ENCODE data around the gene VMO1. TPM values are rescaled to one million over a fixed set of nuclear protein-coding genes. Genes with fewer than 3 reads are reported as not detected.

VMO1 gene
- total RNA-seq, 2 donors from 2014 or later = 3.9 TPM; not detected in 1

- Histone ChIP-seq H3K9me3 (no peaks in the 10 kb centered on the region), H3K4me1 (no peaks in the 10 kb centered on the region), H3K4me3 (no peak overlapping the region), H3K36me3 (no peaks in the 10 kb centered on the region), H3K27ac (no peak overlapping the region), H3K27me3 (no peaks in the 10 kb centered on the region)
- TF ChIP-seq, protein P1, sequence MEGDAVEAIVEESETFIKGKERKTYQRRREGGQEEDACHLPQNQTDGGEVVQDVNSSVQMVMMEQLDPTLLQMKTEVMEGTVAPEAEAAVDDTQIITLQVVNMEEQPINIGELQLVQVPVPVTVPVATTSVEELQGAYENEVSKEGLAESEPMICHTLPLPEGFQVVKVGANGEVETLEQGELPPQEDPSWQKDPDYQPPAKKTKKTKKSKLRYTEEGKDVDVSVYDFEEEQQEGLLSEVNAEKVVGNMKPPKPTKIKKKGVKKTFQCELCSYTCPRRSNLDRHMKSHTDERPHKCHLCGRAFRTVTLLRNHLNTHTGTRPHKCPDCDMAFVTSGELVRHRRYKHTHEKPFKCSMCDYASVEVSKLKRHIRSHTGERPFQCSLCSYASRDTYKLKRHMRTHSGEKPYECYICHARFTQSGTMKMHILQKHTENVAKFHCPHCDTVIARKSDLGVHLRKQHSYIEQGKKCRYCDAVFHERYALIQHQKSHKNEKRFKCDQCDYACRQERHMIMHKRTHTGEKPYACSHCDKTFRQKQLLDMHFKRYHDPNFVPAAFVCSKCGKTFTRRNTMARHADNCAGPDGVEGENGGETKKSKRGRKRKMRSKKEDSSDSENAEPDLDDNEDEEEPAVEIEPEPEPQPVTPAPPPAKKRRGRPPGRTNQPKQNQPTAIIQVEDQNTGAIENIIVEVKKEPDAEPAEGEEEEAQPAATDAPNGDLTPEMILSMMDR (IDR thresholded peaks at IDR 0.05) = no peak
- DNase-seq (ENCODE audit: low spot score) = no peak
These were observed 19.4 kb downstream of the VMO1 start for GRCh38 chr17:4766723-4767122.

DNA sequence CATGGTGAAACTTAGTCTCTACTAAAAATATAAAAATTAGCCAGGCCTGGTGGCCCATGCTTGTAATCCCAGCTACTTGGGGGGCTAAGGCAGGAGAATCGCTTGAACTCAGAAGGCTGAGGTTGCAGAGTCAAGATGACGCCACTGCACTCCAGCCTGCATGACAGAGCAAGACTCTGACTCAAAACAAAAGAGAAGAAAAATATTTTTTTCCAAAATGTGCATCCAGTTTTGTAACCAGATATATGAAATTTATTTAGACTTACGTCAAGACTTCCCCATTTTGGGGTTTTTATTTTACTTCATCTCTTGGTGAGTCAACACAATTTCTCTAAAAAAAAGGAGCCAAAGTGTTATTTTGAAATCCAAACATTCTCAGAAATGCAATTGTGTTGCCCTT, 20.0 kb downstream of the VMO1 start:
- no peak for DNase-seq (ENCODE audit: low spot score)

GRCh38 chr17:4764595-4764994, 21.6 kb downstream of the VMO1 start:
- no peak for DNase-seq (ENCODE audit: low spot score)
- H3K4me1 ChIP-seq = no peaks in the 10 kb centered on the region
- H3K36me3 ChIP-seq = no peaks in the 10 kb centered on the region
- no peaks in the 10 kb centered on the region for H3K27me3 ChIP-seq
- no peak overlapping the region for H3K4me3 ChIP-seq
- H3K9me3 ChIP-seq = no peaks in the 10 kb centered on the region
- TF ChIP-seq, protein P1 (IDR thresholded peaks at IDR 0.05) = no peak
- H3K27ac ChIP-seq = no peak overlapping the region

More for the DNA sequence above, 20.0 kb downstream of the VMO1 start:
- no peak overlapping the region for H3K4me3 ChIP-seq
- TF ChIP-seq, protein P1 (IDR thresholded peaks at IDR 0.05) = no peak
- peak overlapping the region; percentile 10 to 14 for H3K27ac ChIP-seq
- no peaks in the 10 kb centered on the region for H3K27me3 ChIP-seq
- no peaks in the 10 kb centered on the region for H3K36me3 ChIP-seq
- H3K4me1 ChIP-seq = no peaks in the 10 kb centered on the region
- no peaks in the 10 kb centered on the region for H3K9me3 ChIP-seq

GRCh38 chr17:4759776-4760236, 26.4 kb downstream of the VMO1 start:
- Histone ChIP-seq H3K9me3 (no peaks in the 10 kb centered on the region), H3K27me3 (no peaks in the 10 kb centered on the region), H3K27ac (no peak overlapping the region), H3K4me3 (no peak overlapping the region), H3K36me3 (no peaks in the 10 kb centered on the region), H3K4me1 (no peaks in the 10 kb centered on the region)
- no peak for DNase-seq (ENCODE audit: low spot score)
- TF ChIP-seq, protein P1 (IDR thresholded peaks at IDR 0.05) = no peak

DNA sequence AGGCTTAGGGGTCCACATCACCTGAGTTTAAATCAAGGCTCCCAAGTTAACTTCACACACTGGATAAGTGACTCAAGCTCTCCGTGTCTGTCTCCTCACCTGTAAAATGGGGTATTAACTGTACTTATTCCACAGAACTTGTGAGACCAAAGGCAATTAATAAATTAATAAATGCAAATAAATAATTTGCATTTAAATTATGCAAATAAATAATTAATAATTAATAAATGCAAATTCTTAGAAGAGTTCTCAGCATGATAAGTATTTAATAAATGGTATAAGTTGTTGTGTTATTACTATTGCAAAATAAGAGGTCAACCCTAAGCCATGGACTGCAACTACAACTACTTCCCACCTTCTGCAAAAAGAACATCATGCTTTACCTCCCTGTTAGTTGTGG, 32.8 kb downstream of the VMO1 start:
- no peaks in the 10 kb centered on the region for H3K36me3 ChIP-seq
- TF ChIP-seq, protein P1 (IDR thresholded peaks at IDR 0.05) = no peak
- no peak for DNase-seq (ENCODE audit: low spot score)
- no peaks in the 10 kb centered on the region for H3K9me3 ChIP-seq
- H3K4me1 ChIP-seq = peaks cover 0 to under 1% of the 10 kb centered on the region in 2 donors
- no peaks in the 10 kb centered on the region for H3K27me3 ChIP-seq
- no peak overlapping the region for H3K27ac ChIP-seq
- no peak overlapping the region for H3K4me3 ChIP-seq

DNA sequence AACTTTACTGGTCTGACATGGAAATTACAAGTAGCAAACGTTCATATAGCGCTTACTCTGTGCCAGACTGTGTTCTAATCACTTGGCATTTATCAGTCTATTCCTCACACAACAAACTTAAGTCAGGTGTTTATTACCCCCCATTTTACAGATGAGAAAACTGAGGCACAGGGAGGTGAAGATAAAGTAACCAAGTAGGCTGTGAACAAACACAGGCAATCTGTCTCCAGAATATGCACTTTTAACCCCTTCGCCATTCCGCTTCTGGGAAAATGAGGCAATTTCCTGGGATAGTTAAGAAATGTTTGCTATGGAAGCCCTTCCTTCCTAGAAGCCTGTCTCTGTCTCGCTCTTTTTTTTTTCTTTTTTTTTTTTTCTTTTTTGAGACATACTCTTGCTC, 34.2 kb downstream of the VMO1 start:
- TF ChIP-seq, protein P1 (IDR thresholded peaks at IDR 0.05) = no peak
- no peaks in the 10 kb centered on the region for H3K27me3 ChIP-seq
- DNase-seq (ENCODE audit: low spot score) = no peak
- H3K36me3 ChIP-seq = no peaks in the 10 kb centered on the region
- H3K4me1 ChIP-seq = peaks cover 0 to 10% of the 10 kb centered on the region in 2 donors
- no peaks in the 10 kb centered on the region for H3K9me3 ChIP-seq
- no peak overlapping the region for H3K4me3 ChIP-seq
- no peak overlapping the region for H3K27ac ChIP-seq

Data from right atrium auricular region (tissue), 2 donors.